ENCODE results near the gene COG7. TPM values are rescaled to one million over a fixed set of nuclear protein-coding genes. Genes with fewer than 3 reads are reported as not detected.

COG7 gene
- total RNA-seq, 1 experiment from 2014 or later = 17.9 TPM

GRCh38 chr16:23375643-23376042, 77.3 kb downstream of the COG7 start:
- H3K36me3 Mint-ChIP-seq (ENCODE audit: insufficient read depth in 1 of 3, low read depth in 3 of 3) = no peaks in the 10 kb centered on the region; a peak in 1 of 7 replicates
- H4K20me1 ChIP-seq (ENCODE audit: control insufficient read depth, insufficient read depth, insufficient read length) = peaks cover 3% of the 10 kb centered on the region
- DNase-seq = no peak

More at GRCh38 chr16:23375643-23376042, 77.3 kb downstream of the COG7 start:
- TF ChIP-seq CTCF (conservative IDR thresholded peaks at IDR 0.05) = no peak
- Histone ChIP-seq H3K27ac (ENCODE audit: insufficient read length, low read depth, low read length) (no peak overlapping the region), H2BK5ac (ENCODE audit: insufficient read length, low read length) (no peak overlapping the region), H2BK15ac (ENCODE audit: low read depth, low read length) (no peak overlapping the region), H4K5ac (ENCODE audit: insufficient read length, low read depth, low read length) (no peak overlapping the region), H3K56ac (ENCODE audit: insufficient read length, low read depth, low read length) (no peak overlapping the region), H3K4ac (ENCODE audit: low read depth, low read length) (no peak overlapping the region), H2AK5ac (ENCODE audit: insufficient read length, low read length) (no peak overlapping the region), H4K91ac (ENCODE audit: insufficient read length, low read depth, low read length) (no peak overlapping the region), H2AFZ (ENCODE audit: low read length) (no peak overlapping the region), H3K18ac (ENCODE audit: insufficient read length, low read depth, low read length) (no peak overlapping the region), H3K79me2 (ENCODE audit: insufficient read depth, low read length) (no peaks in the 10 kb centered on the region), H3K4me2 (ENCODE audit: insufficient read depth, insufficient read length, low read length) (no peak overlapping the region), H3K4me1 (ENCODE audit: insufficient read depth, low read length) (no peaks in the 10 kb centered on the region; the same call in 1 of the 2 replicates), H2BK20ac (ENCODE audit: low read depth, low read length, poor library complexity, severe bottlenecking) (no peak overlapping the region), H2BK12ac (ENCODE audit: insufficient read length, low read depth, low read length) (no peak overlapping the region), H3T11ph (ENCODE audit: low read length) (no peak overlapping the region), H3K23me2 (ENCODE audit: insufficient read length, low read depth, low read length, poor library complexity, severe bottlenecking) (no peaks in the 10 kb centered on the region), H2BK120ac (ENCODE audit: low read depth, low read length, poor library complexity, severe bottlenecking) (no peak overlapping the region), H4K8ac (replicated peaks; ENCODE audit: insufficient read length, low read depth, low read length) (no peak overlapping the region), H3K9me3 (ENCODE audit: control insufficient read depth, low read depth, low read length) (no peaks in the 10 kb centered on the region), H3K9ac (ENCODE audit: extremely low read depth, insufficient read length, low read length) (no peak overlapping the region), H3K27me3 (ENCODE audit: insufficient read depth, low read length) (no peaks in the 10 kb centered on the region), H3K23ac (ENCODE audit: insufficient read length, low read depth, low read length) (no peak overlapping the region), H3K14ac (ENCODE audit: insufficient read depth, low read length) (no peak overlapping the region), H3K79me1 (ENCODE audit: insufficient read depth, low read depth, low read length, poor library complexity, severe bottlenecking) (no peaks in the 10 kb centered on the region)
- H3K4me1 Mint-ChIP-seq = peaks cover 18 to 23% of the 10 kb centered on the region in 2 experiments
- no CpG with 5 or more reads among the region's 7 CpGs for WGBS (ENCODE audit: extremely low coverage, insufficient read length, low lambda C conversion rate)
- no peak overlapping the region for H3K4me3 Mint-ChIP-seq
- H3K27me3 Mint-ChIP-seq (ENCODE audit: low read depth) = no peaks in the 10 kb centered on the region; the same call in none of the 2 replicates
- no peaks in the 10 kb centered on the region for H3K9me3 Mint-ChIP-seq
- H3K27ac Mint-ChIP-seq = peak overlapping the region in 1 of 3 experiments; percentile 1; a peak in 1 of 7 replicates

Data from H9 (cell line).